ENCODE measurements around the gene ALK. TPM values are rescaled to one million over a fixed set of nuclear protein-coding genes. Genes with fewer than 3 reads are reported as not detected.

ALK gene
- total and polyA plus RNA-seq, 12 donors = 0.09 to 1.8 (median 0.53) TPM; not detected in 1

GRCh38 chr2:29910960-29911359, 10.4 kb downstream of the ALK start:
- 53 to 58% (median 55%) methylated on average over 1 of the region's 1 CpG for WGBS, 4 donors
- DNase-seq = no peak
- H3K4me1 ChIP-seq (replicated peaks in 1 of 2) = no peaks in the 10 kb centered on the region
- no peak overlapping the region for H3K27ac ChIP-seq
- intact Hi-C loops (cut with DNase I) = no loop called here
- H3K4me3 ChIP-seq = no peak overlapping the region
- no peaks in the 10 kb centered on the region for H3K27me3 ChIP-seq
- H3K36me3 ChIP-seq (replicated peaks in 1 of 2) = no peaks in the 10 kb centered on the region
- no peaks in the 10 kb centered on the region for H3K9me3 ChIP-seq (replicated peaks in 1 of 3)
- TF ChIP-seq POLR2A (IDR thresholded peaks at IDR 0.05) (no peak), CTCF (IDR thresholded peaks at IDR 0.05) (no peak)

GRCh38 chr2:29910465-29910864, 10.9 kb downstream of the ALK start:
- no peak for DNase-seq
- Histone ChIP-seq H3K27ac (no peak overlapping the region), H3K36me3 (replicated peaks in 1 of 2) (no peaks in the 10 kb centered on the region), H3K27me3 (no peaks in the 10 kb centered on the region), H3K4me3 (no peak overlapping the region), H3K9me3 (replicated peaks in 1 of 3) (no peaks in the 10 kb centered on the region), H3K4me1 (replicated peaks in 1 of 2) (no peaks in the 10 kb centered on the region)
- intact Hi-C loops (cut with DNase I) = no loop called here
- TF ChIP-seq CTCF (IDR thresholded peaks at IDR 0.05) (no peak), POLR2A (IDR thresholded peaks at IDR 0.05) (no peak)

GRCh38 chr2:29902356-29902755, 19.0 kb downstream of the ALK start:
- Histone ChIP-seq H3K4me1 (replicated peaks in 1 of 2) (no peaks in the 10 kb centered on the region), H3K27ac (no peak overlapping the region), H3K36me3 (replicated peaks in 1 of 2) (no peaks in the 10 kb centered on the region), H3K27me3 (no peaks in the 10 kb centered on the region), H3K9me3 (replicated peaks in 1 of 3) (no peaks in the 10 kb centered on the region), H3K4me3 (no peak overlapping the region)
- intact Hi-C loops (cut with DNase I) = no loop called here
- WGBS, 4 donors = 20 to 43% (median 22%) methylated on average over 1 of the region's 1 CpG
- no peak for DNase-seq
- TF ChIP-seq CTCF (IDR thresholded peaks at IDR 0.05) (no peak), POLR2A (IDR thresholded peaks at IDR 0.05) (no peak)

- no peak overlapping the region for H3K27ac ChIP-seq
- intact Hi-C loops (cut with DNase I) = no loop called here
- H3K4me1 ChIP-seq (replicated peaks in 1 of 2) = no peaks in the 10 kb centered on the region
- TF ChIP-seq CTCF (IDR thresholded peaks at IDR 0.05) (no peak), POLR2A (IDR thresholded peaks at IDR 0.05) (no peak)
- H3K4me3 ChIP-seq = no peak overlapping the region
- no peaks in the 10 kb centered on the region for H3K27me3 ChIP-seq
- H3K36me3 ChIP-seq (replicated peaks in 1 of 2) = no peaks in the 10 kb centered on the region
- DNase-seq = no peak
- no peaks in the 10 kb centered on the region for H3K9me3 ChIP-seq (replicated peaks in 1 of 3)
- WGBS, 4 donors = 23 to 31% (median 27%) methylated on average over 3 of the region's 3 CpGs
Measured at GRCh38 chr2:29900971-29901633, 20.3 kb downstream of the ALK start.
